GM18517 (cell line): ENCODE results near the gene SV2B.

Experiments
- ATAC-seq: cut with Tn5 transposase; IDR thresholded peaks from one replicate; pipeline ENCODE4 v1.9.1; 2021; ENCODE audit warnings: mild to moderate bottlenecking, moderate library complexity; ENCODE audit not compliant: unreplicated experiment

Gene SV2B

DNA sequence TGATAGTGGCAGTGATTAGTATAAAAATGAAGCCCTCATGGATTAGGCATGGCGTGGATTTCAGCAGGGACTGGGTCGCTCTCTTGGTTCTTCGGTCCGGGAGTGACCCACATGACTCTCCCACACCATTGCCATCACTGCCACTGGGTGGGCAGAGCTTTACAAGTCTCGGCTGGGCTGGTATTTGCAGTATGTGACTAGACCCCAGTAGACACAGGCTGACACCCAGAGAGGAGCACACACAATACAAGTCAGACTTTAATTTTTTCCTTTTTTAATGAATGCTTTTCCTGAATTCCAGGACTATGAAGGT lies 1.5 kb downstream of the SV2B start:
- ATAC-seq: no peak

- ATAC-seq: no peak
These were observed 2.7 kb downstream of the SV2B start for GRCh38 chr15:91102546-91103330.

GRCh38 chr15:91104111-91104510 lies 4.1 kb downstream of the SV2B start:
- ATAC-seq: no peak

- no peak for ATAC-seq
These were observed 8.4 kb downstream of the SV2B start for GRCh38 chr15:91108421-91108820.

GRCh38 chr15:91109885-91110284 lies 9.8 kb downstream of the SV2B start:
- no peak for ATAC-seq

- ATAC-seq: no peak
These were observed 10.3 kb downstream of the SV2B start for GRCh38 chr15:91110407-91110806.

GRCh38 chr15:91113030-91113429 lies 13.0 kb downstream of the SV2B start:
- no peak for ATAC-seq

DNA sequence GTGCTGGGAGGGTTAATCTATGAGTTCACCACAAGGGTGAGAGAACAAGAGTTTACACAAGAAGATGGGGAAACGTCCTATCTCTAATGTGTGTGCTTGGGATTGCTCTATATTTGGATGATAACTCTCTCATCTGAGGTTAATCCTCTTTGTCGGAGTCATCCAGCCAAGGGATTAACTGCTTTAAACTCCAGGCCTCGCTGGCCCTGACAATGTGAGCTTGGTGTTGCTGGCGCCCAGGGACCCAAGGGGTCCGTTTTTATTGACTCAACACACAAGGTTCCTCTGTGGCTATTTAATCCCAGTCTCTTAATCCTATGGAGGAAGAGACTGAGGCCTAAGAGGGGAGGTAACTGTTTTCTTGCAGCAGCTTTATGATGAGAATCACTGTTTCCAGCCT lies 14.2 kb downstream of the SV2B start:
- no peak for ATAC-seq

DNA sequence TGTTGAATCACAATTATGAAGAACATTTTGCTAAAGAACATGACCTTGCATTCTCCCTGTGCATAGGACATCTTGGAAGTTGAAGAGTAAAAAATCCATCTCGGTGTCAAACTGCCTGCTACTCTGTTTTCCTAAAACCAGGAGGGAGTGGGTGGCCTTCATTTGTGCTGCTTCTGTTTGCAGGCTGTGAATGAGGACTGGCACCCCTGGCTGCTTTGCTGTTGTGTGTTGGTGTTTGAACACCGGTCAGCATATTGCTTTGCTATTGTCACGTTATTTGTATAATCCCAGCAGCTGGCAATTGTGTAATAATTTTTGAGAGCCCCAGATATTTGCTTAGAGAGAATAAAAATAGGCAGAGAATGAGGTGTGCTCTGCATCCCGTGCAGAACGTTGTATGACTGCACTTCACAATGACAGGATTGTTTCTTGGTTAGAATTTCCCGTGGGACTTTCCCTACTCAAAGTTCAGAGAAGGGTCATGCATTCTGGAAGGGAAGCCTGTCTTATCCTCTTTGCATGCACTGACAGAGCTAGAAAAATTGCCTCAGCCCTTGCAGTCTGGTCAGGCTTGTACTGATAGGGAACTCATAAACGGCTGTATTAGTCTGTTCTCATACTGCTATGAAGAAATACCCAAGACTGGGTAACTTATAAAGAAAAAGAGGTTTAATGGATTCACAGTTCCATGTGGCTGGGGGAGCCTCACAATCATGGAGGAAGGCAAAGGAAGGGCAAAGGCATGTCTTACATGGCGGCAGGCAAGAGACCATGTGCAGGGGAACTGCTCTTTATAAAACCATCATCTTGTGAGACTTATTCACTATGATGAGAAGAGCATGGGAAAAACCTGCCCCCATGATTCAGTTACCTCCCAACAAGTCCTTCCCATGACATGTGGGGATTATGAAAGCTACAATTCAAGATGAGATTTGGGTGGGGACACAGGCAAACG lies 16.3 kb downstream of the SV2B start:
- ATAC-seq: peak; percentile 95

DNA sequence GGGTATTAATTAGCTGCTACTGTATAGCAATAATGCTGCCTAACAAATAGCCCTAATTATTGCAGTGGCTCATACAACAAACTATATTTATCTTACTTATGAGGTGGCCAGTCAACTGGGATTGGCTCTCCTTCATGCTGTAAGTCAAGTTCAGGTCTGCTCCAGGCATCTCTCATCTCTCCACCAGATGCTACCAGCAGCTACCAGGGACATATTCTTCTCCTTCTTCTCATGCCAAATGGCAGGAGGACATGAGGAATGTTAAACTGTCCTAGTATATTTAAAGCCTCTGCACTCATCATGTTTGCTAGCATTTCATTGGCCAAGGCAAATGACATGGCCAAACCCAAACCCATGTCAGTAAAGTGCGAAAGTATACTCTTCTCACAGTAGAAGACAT lies 17.3 kb downstream of the SV2B start:
- ATAC-seq: no peak

DNA sequence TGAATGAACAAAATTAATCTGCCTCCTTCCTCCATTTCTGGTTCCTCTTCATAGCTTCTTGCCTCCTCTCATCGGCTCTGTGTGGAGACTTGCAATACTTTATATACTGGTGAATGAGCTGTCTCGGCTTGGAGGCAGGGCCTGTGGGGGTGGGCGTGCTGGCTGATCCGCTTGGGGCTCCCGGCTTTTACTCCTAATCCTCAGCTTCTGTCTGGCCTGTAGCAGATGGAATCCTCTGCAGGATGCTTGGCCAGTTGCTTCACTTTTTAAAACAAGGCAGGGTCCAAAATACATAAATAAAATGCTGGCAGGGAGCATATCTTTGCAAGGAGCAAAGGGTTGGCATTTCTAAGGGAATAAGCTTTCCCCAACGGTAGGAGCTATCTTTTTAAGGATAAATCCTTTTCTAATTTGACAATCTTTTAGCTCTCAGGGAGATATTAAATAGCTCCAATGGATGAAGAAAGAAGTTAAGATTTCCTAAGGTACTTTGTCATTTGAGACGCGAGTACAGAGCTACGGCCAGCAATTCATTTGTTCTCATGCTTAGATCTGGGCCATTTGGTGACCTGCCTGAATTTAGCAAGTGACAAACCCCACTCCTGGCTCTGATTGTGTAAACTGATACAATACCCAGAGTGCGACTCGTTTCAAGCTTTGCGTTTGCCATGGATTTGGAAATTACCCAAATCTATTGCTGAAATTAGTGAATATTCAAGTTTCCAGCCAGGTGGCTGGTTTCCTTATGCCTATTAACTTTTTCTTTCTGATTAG lies 18.9 kb downstream of the SV2B start:
- no peak for ATAC-seq

DNA sequence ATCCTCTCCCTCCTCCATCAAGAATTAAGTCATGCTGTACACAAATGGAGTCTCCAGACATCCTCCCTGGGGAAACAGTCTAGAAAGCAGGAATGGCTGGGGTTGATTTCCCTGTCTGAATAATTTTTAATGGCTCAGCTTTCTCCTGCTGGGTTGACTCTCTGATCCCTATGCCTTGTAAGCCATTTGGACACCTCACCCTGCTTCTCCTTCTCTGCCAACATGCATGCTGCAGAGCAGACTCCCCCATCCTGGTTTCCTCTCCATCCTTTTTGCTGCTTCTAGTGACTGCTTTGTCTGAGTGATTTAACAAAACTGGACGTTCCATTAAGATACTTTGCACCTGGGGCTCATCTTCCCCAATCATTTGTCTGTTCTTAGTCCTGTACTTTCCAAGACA lies 22.2 kb downstream of the SV2B start:
- no peak for ATAC-seq

DNA sequence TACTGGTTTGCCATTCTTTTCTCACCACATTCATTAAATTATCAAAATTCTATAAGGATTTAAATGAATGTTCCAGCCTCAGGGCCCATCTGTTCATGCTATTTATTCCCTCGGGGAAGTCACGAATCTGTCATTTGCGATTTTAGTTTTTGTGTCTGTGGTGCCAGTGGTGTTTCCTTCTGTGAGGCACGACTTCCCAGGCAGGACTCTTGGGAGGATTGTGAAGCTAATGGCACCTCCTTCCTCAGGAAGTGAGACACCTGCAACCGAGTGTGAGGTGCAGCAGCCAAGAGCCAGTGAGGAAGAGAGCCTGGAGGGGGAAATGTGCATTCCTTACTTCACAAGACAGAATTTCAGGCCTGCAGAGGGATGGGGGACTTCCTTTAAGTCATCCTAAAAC lies 24.1 kb downstream of the SV2B start:
- no peak for ATAC-seq

DNA sequence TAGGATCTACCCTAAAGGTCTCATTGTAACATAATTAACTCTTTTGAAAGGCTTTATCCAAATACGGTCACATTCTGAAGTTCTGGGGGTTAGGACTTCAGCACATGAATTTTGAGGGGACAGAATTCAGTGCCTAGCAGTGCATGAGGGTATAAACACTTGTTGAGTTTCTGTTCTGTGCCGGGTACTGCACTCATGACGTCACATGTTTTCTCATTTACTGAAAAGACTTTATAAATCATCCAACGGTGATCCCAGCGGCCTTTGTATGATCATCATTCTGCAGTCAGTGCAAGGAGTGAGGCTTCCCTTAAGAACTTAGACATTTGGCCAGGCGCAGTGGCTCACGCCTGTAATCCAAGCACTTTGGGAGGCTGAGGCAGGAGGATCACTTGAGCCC lies 25.1 kb downstream of the SV2B start:
- ATAC-seq: no peak

- no peak for ATAC-seq
These were observed 26.0 kb downstream of the SV2B start for GRCh38 chr15:91126080-91126479.

DNA sequence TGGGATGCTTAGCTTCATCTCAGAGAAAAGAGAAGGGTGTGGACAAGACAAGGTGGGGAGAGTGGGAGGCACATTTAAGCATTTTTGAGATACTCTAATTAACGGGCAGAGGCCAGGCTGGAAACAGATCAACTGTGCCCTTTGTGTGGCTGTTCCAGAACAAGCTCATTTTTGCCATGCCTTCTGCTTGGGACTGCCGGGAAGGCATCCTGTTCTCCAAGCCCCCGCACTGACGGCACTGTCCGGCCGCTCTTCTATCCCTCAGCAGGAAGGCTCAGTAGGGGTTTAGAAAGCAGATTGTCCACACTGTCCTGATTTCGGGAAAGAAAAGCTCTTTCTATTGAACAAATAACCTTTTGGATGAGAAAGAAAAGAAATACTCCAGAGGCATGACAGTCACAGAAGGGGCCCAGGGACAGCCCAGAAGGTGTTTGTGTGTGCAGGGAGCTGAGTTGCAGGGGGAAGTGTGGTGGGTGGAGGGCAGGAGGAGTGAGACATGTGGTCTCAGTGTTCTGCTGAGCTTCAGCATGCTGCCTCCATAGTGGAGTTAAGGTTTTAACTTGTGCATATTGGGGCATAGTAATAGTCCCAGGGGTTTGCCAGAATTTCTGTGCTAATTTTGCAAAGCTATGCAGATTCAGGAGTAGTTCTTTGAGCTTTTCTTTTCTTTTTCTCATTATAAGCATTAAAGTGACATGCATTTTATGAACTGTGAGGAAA lies 27.3 kb downstream of the SV2B start:
- no peak for ATAC-seq

GRCh38 chr15:91128016-91128415 lies 28.0 kb downstream of the SV2B start:
- no peak for ATAC-seq

DNA sequence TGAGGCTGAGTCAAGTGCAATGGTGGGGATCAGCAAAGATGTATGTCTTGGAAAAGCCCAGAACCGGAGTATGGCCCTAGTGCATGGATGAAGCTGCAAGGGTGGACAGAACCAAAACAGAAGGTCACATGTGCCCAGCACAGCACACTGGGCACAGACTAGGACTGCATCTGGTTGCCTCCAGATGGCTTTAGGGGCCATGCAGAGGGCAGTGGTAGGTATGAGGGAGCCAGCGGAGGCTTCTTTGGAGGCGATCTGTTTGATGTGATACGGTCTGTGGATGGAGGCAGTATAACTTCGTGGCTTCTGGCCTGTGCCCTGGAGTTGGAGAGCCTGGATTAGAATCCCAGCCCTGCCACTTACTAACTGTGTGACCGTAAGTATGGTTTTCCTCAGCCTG lies 29.4 kb downstream of the SV2B start:
- ATAC-seq: no peak

DNA sequence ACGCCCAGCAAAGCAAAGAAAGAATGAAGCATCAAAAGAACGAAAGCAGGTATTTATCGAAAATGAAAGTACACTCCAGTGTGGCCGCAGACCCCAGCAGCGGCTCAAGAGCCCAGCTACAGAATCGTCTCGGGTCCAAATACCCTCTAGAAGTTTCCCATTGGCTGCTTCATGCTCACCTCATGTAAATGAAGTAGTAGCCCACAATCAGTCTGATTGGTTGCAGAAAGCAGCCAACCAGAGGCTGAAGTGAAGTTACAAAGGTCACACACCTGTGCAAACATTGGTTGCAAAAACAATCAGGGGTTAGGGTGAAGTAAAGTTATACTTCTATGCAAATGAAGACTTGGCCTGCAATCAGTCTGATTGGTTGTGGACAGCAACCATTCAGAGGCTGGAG lies 32.0 kb downstream of the SV2B start:
- no peak for ATAC-seq

GRCh38 chr15:91133511-91133910 lies 33.5 kb downstream of the SV2B start:
- ATAC-seq: no peak
